Mammary epithelial cell (primary cell): ENCODE measurements around the gene TPST1.

Source experiments
- CTCF ChIP-seq, 2 donors: IDR thresholded peaks in 1 of 2; conservative IDR thresholded peaks in 1 of 2; 2 replicates each; pipeline ENCODE4 v1.5.1; 2011 to 2012; ENCODE audit warnings: inconsistent platforms in 2 of 2, low read length in 2 of 2, mild to moderate bottlenecking in 2 of 2, control low read depth in 1 of 2, low read depth in 1 of 2; ENCODE audit not compliant: insufficient read depth in 1 of 2; ENCODE audit errors: extremely low read depth in 1 of 2
- EZH2 ChIP-seq: IDR thresholded peaks from 2 replicates; pipeline ENCODE4 v1.6.1; 2012; ENCODE audit warnings: low read length, inconsistent platforms, borderline replicate concordance

DNA sequence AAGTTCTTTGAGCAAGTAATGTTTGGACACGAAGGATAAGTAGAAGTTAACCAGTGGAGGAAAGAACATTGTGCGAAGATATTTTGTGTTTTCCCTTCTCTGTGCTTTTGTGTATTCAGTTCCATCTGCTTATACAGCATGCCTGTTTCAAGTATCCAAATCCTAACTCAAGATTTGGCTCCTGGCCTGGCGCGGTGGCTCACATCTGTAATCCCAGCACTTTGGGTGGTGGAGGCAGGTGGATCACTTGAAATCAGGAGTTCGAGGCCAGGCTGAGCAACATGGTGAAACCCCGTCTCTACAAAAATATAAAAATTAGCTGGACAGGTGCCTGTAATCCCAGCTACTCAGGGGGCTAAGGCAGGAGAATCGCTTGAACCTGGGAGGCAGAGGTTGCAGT, 40.8 kb upstream of the TPST1 start:
- TF ChIP-seq CTCF (conservative IDR thresholded peaks at IDR 0.05 in 1 of 2, IDR thresholded peaks at IDR 0.05 in 1 of 2; ENCODE audit: extremely low read depth in 1 of 2, insufficient read depth in 1 of 2, low read depth in 1 of 2, low read length in 2 of 2), result no peak
- TF ChIP-seq EZH2, result no peak
